Keratinocyte (primary cell): Measurements from ENCODE around the gene TEX13D. TPM values are rescaled to one million over a fixed set of nuclear protein-coding genes. Genes with fewer than 3 reads are reported as not detected.

Experiments used
- DNase-seq: peaks from one replicate; pipeline ENCODE4 v3.0.0-alpha.2; 2011; ENCODE audit warnings: low read depth, missing footprints, low spot score
- FAIRE-seq: peaks from 2 replicates; lab custom pipeline; 2011; peaks lifted over from hg19 to GRCh38; lab: Jason Lieb, UNC
- H2AFZ ChIP-seq: 2 replicates; pipeline ENCODE4 v1.6.0; 2012; ENCODE audit warnings: low read length, control low read depth, inconsistent platforms; ENCODE audit not compliant: control insufficient read depth
- H3K27ac ChIP-seq: 2 replicates; pipeline ENCODE4 v1.5.1; 2011; ENCODE audit warnings: low read length; ENCODE audit not compliant: control insufficient read depth, insufficient read depth
- H3K27me3 ChIP-seq: 3 replicates; pipeline ENCODE4 v1.6.0; 2011; ENCODE audit warnings: low read length; ENCODE audit not compliant: control insufficient read depth, insufficient read depth; ENCODE audit errors: extremely low read depth
- H3K36me3 ChIP-seq, 2 experiments: 2 replicates in 1 of 2; 3 replicates in 1 of 2; pipeline ENCODE4 v1.5.1; 2011; ENCODE audit warnings: low read length in 2 of 2, mild to moderate bottlenecking in 1 of 2; ENCODE audit not compliant: control insufficient read depth in 2 of 2, insufficient read depth in 2 of 2; ENCODE audit errors: extremely low read depth in 1 of 2
- H3K4me1 ChIP-seq: 3 replicates; pipeline ENCODE4 v1.5.1; 2011; ENCODE audit warnings: low read length; ENCODE audit not compliant: control insufficient read depth, insufficient read depth; ENCODE audit errors: extremely low read depth
- H3K4me2 ChIP-seq: 3 replicates; pipeline ENCODE4 v1.6.0; 2011; ENCODE audit warnings: low read depth, low read length; ENCODE audit not compliant: control insufficient read depth, insufficient read depth; ENCODE audit errors: extremely low read depth
- H3K4me3 ChIP-seq, 3 experiments: fragments of 200-600 bp in 1 of 3; sonication (generic) in 1 of 3; 2 replicates in 2 of 3; 3 replicates in 1 of 3; pipeline ENCODE4 v1.5.1; 2011 to 2016; ENCODE audit warnings: low read length in 3 of 3, mild to moderate bottlenecking in 3 of 3, control low read depth in 2 of 3, inconsistent platforms in 1 of 3, low read depth in 1 of 3, mixed read lengths in 1 of 3, mixed run types in 1 of 3, moderate library complexity in 1 of 3; ENCODE audit not compliant: control insufficient read depth in 2 of 3, insufficient read depth in 2 of 3; ENCODE audit errors: extremely low read depth in 1 of 3
- H3K79me2 ChIP-seq: 2 replicates; pipeline ENCODE4 v1.6.0; 2012; ENCODE audit warnings: low read length; ENCODE audit not compliant: control insufficient read depth, insufficient read depth
- H3K9ac ChIP-seq: 3 replicates; pipeline ENCODE4 v1.6.0; 2011; ENCODE audit warnings: low read length; ENCODE audit not compliant: control insufficient read depth, insufficient read depth; ENCODE audit errors: extremely low read depth
- H3K9me1 ChIP-seq: 3 replicates; pipeline ENCODE4 v1.6.0; 2011; ENCODE audit warnings: low read length; ENCODE audit not compliant: control insufficient read depth, insufficient read depth; ENCODE audit errors: extremely low read depth
- H3K9me3 ChIP-seq: 2 replicates; pipeline ENCODE4 v1.5.1; 2012; ENCODE audit warnings: low read depth, low read length; ENCODE audit not compliant: control insufficient read depth
- H4K20me1 ChIP-seq: 3 replicates; pipeline ENCODE4 v1.6.0; 2011; ENCODE audit warnings: low read length; ENCODE audit not compliant: control insufficient read depth, insufficient read depth; ENCODE audit errors: extremely low read depth
- EZH2 ChIP-seq: IDR thresholded peaks from one replicate; pipeline ENCODE4 v1.6.1; 2012; ENCODE audit warnings: inconsistent platforms, mild to moderate bottlenecking, low read length, moderate library complexity
- dilution Hi-C: fragments of 300-500 bp; cut with MboI; formaldehyde crosslinking; loops from one replicate; pipeline ENCODE4 v1.7.0; 2020; ENCODE audit warnings: low sequenced_read_pairs; ENCODE audit not compliant: extremely low pct_ligation_motif_present
- polyA plus RNA-seq, 5 experiments: library from polyadenylated mRNA; depleted of rRNA in 3 of 5; stranded (reverse) in 3 of 5; stranded (forward) in 1 of 5; unstranded in 1 of 5; fragments of >200 nt; gene quantifications; 1 replicate in 1 of 5; 2 replicates in 3 of 5; 3 replicates in 1 of 5; pipeline versions ENCODE4 v1.2.1 to v1.2.3, GENCODE V29; 2011 to 2012; ENCODE audit warnings: missing spikeins in 2 of 5, low read depth in 1 of 5, low replicate concordance in 1 of 5
- TF ChIP-seq, protein P1 (sequence below), 3 experiments: IDR thresholded peaks in 1 of 3; conservative IDR thresholded peaks in 1 of 3; optimal IDR thresholded peaks in 1 of 3; 2 replicates in 2 of 3; 3 replicates in 1 of 3; pipeline versions ENCODE3 to v1.5.1; 2011; ENCODE audit warnings: low read length in 3 of 3, mild to moderate bottlenecking in 3 of 3, moderate library complexity in 2 of 3, control low read depth in 1 of 3, inconsistent platforms in 1 of 3; ENCODE audit not compliant: insufficient read depth in 2 of 3; ENCODE audit errors: extremely low read depth in 1 of 3

TEX13D gene
- polyA plus RNA-seq, 1 donor (not counting 4 experiments of a cell fraction or from before 2014, with no cell fraction given): not detected

- H3K4me2 ChIP-seq: no peak overlapping the region
- H2AFZ ChIP-seq: no peak overlapping the region
- no peak overlapping the region for H3K9ac ChIP-seq
- H3K27ac ChIP-seq: no peak overlapping the region
- no peaks in the 10 kb centered on the region for H3K4me1 ChIP-seq
- no peaks in the 10 kb centered on the region for H3K9me3 ChIP-seq
- no peak for TF ChIP-seq EZH2
- TF ChIP-seq, protein P1, sequence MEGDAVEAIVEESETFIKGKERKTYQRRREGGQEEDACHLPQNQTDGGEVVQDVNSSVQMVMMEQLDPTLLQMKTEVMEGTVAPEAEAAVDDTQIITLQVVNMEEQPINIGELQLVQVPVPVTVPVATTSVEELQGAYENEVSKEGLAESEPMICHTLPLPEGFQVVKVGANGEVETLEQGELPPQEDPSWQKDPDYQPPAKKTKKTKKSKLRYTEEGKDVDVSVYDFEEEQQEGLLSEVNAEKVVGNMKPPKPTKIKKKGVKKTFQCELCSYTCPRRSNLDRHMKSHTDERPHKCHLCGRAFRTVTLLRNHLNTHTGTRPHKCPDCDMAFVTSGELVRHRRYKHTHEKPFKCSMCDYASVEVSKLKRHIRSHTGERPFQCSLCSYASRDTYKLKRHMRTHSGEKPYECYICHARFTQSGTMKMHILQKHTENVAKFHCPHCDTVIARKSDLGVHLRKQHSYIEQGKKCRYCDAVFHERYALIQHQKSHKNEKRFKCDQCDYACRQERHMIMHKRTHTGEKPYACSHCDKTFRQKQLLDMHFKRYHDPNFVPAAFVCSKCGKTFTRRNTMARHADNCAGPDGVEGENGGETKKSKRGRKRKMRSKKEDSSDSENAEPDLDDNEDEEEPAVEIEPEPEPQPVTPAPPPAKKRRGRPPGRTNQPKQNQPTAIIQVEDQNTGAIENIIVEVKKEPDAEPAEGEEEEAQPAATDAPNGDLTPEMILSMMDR (optimal IDR thresholded peaks at IDR 0.05 in 1 of 3, IDR thresholded peaks at IDR 0.05 in 1 of 3, conservative IDR thresholded peaks at IDR 0.05 in 1 of 3; ENCODE audit: extremely low read depth in 1 of 3, insufficient read depth in 2 of 3, low read length in 3 of 3): no peak
- H3K36me3 ChIP-seq: no peaks in the 10 kb centered on the region
- H4K20me1 ChIP-seq: no peaks in the 10 kb centered on the region
- DNase-seq (no peak), FAIRE-seq (no peak)
- dilution Hi-C loops: no loop called here
- H3K4me3 ChIP-seq: no peak overlapping the region
- no peaks in the 10 kb centered on the region for H3K79me2 ChIP-seq
- H3K27me3 ChIP-seq: no peaks in the 10 kb centered on the region
- H3K9me1 ChIP-seq: no peaks in the 10 kb centered on the region
Measured at GRCh38 chrX:124362072-124362471, 29.6 kb downstream of the TEX13D start.

- dilution Hi-C loops: no loop called here
- Histone ChIP-seq H2AFZ (no peak overlapping the region), H3K4me1 (no peaks in the 10 kb centered on the region)
Measured at GRCh38 chrX:124362761-124363160, 30.3 kb downstream of the TEX13D start.

More at GRCh38 chrX:124362761-124363160, 30.3 kb downstream of the TEX13D start:
- DNase-seq (no peak), FAIRE-seq (no peak)
- Histone ChIP-seq H3K9ac (no peak overlapping the region), H4K20me1 (no peaks in the 10 kb centered on the region), H3K9me3 (no peaks in the 10 kb centered on the region), H3K4me2 (no peak overlapping the region), H3K27ac (no peak overlapping the region), H3K36me3 (no peaks in the 10 kb centered on the region), H3K79me2 (no peaks in the 10 kb centered on the region), H3K27me3 (no peaks in the 10 kb centered on the region), H3K4me3 (no peak overlapping the region), H3K9me1 (no peaks in the 10 kb centered on the region)
- no peak for TF ChIP-seq EZH2
- TF ChIP-seq, protein P1 (optimal IDR thresholded peaks at IDR 0.05 in 1 of 3, IDR thresholded peaks at IDR 0.05 in 1 of 3, conservative IDR thresholded peaks at IDR 0.05 in 1 of 3; ENCODE audit: extremely low read depth in 1 of 3, insufficient read depth in 2 of 3, low read length in 3 of 3): no peak
